GM18867 (cell line): ENCODE data around the gene ANKRD11.
"Not testable (repeated sequence)": the region's sequence is repeated elsewhere in the genome, so short reads cannot be mapped to it uniquely, and the experiment has no call there.

Source experiments
- ATAC-seq: cut with Tn5 transposase; IDR thresholded peaks from one replicate; pipeline ENCODE4 v1.9.1; 2021; ENCODE audit warnings: mild to moderate bottlenecking, moderate library complexity; ENCODE audit not compliant: unreplicated experiment

ANKRD11 gene

GRCh38 chr16:89274561-89275283, 215.6 kb downstream of the ANKRD11 start:
- ATAC-seq, result no peak

DNA sequence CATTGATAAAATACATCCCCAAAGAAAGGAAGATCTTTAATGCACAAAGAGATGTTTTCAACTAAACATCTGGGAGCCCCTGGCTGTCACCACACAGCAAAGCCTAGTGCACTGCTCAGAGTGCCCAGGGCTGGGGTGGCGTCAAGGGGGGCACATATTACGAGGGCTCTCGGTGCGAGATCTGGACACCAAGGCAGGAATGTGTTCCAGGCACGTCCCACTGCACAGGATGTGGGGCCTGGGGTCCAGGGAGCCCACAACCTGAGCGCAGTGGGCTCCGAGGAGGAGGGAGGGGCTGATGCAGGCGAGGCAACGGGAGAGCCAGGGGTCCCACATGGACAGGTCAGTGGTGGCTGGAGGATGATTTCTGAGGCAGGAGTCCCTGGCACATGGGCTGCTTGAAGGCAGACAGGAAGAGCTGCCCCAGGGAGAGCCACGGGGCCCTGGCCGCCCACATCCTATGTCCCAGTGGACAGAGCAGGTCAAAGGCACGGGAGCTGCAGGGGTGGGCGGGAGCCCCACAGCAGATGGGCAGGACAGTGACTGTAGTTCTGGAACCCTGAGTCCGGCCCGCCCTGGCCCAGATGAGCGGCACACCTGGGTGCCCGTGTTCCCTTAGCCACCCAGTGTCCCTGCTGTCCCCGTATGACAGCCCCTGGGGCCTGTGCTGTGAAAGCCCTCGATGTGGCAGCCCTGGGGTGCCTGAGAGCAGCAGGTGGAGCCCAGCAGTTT, 216.5 kb downstream of the ANKRD11 start:
- ATAC-seq, result no peak

DNA sequence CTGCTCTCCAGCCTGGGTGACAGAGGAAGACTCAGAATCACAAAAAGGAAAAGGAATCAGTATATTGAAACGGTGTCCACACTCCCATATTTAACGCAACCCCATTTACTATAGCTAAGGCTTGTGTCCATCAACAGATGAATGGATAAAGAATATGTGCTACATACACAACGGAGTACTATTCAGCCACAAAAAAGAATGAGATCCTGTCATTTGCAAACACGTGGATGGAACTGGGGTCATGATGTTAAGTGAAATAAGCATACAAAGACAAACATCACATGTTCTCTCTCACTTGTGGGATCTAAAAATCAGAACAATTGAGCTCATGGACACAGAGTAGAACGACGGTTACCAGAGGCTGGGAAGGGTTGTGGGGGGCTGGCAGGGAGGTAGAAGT, 217.7 kb downstream of the ANKRD11 start:
- no peak for ATAC-seq

- ATAC-seq, result no peak
Observed at GRCh38 chr16:89270666-89271345, 219.6 kb downstream of the ANKRD11 start.

DNA sequence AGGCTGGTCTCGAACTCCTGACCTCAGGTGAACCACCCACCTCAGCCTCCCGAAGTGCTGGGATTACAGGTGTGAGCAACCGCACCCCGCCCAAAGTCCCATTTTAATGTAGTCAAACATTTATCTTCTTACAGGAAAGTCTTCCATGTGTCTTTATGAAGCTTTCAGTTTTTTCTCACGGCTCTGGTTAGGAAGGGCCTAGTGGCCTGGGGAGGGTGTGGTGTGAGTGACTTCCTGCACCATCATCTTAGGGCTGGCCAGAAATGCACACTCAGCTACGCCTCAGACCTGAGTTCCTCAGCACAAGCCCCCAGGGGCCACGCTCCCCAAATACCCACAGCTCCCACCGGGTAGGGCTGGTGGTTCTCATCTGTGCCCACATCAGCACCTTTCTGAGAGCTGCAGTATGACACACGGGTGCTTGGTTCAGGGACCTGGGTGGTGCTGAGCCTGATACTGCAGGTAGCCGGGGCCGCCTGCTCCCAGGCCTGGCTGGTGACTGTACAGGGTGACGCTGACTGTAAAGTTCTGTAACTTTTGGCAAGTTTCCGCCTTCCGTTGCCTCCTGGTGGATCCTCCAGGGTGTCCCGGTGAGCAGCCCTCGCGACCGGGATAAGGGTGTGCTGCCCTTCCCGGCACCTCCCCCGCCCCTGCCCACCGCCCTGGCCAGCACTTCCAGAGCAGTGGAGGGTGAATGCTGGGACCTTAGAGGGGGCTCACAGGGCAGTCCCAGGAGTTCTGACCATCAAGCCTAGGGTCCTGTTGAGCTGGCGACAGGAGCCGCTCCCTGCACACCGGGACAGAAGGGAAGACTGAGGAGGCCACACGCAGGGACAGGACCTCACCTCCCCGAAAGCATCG, 220.3 kb downstream of the ANKRD11 start:
- ATAC-seq, result no peak

DNA sequence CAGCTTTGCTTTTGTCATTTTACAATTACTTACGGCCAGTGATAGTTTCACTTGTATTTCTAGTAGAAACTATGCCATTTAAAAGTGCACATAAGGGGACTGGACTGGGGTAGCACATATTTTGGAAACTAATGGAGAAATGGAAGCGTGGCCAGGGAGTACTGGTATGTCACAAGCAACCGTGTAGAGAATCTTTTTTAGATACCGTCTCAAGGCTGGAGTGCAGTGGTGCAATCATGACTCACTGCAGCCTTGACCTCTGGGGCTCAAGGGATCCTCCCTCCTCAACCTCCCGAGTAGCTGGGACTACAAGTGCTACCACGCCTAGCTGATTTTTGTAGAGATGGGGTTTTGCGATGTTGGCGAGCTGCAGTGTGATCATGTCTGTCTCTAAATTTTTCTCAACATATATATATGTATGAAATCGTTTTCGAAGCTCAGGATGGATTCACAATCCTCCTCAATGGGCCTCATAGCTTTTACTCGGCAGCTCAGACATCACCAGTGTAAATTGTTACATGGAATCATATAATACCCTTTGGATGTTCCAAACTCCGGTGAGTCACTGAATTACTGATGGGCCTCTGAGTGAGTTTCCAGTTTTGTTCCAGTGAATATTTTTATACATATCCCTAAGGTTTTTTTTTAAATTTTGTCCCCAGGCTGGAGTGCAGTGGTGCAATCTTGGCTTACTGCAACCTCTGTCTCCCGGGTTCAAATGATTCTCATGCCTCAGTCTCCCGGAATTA, 221.2 kb downstream of the ANKRD11 start:
- no peak for ATAC-seq

DNA sequence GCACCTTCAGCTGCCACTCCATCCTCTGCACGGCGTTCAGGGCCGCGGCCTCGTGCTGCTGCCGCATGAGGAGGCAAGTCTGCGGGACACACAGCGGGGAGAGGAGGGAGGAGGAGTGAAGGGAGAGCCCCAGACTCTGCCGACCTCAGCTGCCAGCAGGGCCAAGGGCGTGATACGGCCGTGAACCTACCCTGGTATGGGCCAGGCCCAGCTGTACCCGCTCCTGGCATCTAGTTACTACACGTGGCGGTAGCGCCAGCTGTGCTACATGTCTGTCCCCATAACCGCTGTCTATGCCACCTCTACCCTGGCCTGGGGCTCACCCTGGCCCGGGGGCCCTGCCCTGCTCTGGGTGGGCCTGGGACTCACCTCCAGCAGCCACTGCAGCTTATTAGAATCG, 221.8 kb downstream of the ANKRD11 start:
- no peak for ATAC-seq

- ATAC-seq, result not testable (repeated sequence)
Observed at GRCh38 chr16:89267746-89268145, 222.6 kb downstream of the ANKRD11 start.

GRCh38 chr16:89266521-89267134, 223.7 kb downstream of the ANKRD11 start:
- ATAC-seq, result no peak

DNA sequence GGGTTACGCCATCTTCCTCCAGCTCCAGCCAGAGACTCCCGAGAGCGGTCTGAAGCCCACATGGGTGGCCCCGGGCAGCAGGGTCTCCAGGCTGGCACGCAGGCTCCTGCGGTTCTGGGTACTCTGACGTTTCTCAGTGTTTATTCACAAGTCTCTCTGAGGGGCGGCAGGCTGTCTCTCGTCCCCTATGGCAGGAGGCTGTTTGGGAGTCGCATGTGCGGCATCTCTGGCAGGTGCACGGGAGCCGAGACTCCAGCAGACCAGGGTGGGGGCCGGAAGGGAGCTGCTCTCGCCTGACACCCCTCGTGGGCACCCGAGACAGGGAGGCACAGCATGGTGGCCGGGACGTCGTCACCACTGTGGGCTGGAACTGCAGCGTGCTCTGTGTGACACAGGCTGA, 224.7 kb downstream of the ANKRD11 start:
- ATAC-seq, result no peak

- ATAC-seq, result no peak
Observed at GRCh38 chr16:89264800-89265550, 225.4 kb downstream of the ANKRD11 start.

DNA sequence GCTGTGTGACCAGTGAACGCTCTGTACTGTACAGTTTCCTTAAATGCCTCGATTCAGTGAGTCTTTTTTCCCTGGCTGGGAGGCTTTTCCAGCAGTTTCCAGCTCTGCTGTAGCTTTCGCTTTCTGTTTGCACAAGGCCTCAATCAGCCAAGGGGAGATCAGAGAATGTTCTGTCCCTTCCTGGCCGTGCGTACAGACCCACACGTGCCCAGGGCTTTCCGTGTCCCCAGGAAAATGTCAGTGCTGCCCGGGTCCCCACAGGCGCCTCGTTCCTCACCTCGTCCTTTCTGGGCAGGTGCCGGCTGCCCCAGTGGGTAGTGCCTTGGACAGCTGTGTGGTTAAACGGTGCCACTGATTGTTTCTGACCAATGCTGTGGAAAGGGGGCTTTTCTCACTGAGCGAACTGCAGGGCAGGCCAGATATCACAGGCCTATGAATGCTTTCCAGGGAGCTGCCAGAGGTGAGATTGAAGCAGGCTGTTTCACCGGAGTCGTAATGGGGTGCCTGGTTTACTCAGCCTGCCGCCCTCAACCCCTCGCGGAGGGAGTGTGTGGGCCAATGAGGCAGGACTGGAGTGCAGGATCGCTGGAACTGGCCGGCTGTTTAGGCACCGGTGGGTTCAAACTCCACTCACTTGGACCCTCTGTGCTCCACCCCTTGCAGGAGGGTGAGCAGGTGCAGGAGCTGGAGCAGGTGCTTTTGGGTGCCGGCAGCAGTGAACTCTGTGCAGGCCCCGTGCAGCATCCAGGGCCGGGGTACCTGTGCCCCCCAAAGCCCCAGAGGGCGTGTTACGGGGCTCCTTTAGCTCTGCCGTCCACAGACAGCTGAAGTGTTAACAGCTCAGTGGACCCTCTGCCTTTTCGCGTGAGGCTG, 228.4 kb downstream of the ANKRD11 start:
- ATAC-seq, result no peak

GRCh38 chr16:89259901-89260300, 230.5 kb downstream of the ANKRD11 start:
- not testable (repeated sequence) for ATAC-seq

GRCh38 chr16:89257757-89258465, 232.4 kb downstream of the ANKRD11 start:
- no peak for ATAC-seq

GRCh38 chr16:89257281-89257731, 233.1 kb downstream of the ANKRD11 start:
- no peak for ATAC-seq

DNA sequence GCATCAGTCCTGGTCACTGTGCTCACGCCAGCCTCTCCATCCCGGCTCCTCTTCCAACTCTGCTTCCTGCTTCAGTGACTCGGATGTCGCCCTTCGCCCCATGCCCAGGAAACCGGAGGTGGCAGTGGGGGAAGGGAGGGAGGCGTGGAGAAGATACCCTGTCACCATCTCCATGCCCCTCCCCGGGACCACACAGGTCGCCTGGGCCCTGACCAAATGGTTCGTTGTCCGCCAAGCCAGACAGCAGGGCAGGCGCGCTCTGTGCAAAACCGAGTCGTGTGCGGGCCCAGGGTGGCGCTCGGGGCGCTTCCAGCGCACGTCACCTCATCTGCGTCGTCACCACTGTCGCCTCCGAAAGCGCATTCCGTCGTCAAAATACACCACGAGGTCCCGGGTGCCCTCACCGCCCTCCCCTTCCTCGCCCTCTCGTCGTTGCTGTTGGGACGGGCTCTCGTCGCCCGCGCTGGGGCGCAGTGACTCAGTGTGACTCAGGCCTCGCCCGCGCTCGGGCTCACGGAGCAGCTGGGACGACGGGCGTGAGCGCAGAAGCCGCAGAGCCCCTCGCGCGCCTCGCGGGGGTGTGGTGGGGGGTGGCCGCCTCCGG, 233.6 kb downstream of the ANKRD11 start:
- no peak for ATAC-seq
